Mesenchymal stem cell (in vitro differentiated cells and primary cell): ENCODE data around the gene ODR4.

Source experiments
- DNase-seq: peaks from one replicate; pipeline ENCODE4 v3.0.0-alpha.2; 2013
- H2AFZ ChIP-seq: one replicate; pipeline ENCODE4 v1.6.1; 2013; ENCODE audit warnings: low read depth, mild to moderate bottlenecking, control low read depth, inconsistent platforms, low read length, moderate library complexity
- H2AK5ac ChIP-seq: 2 replicates; pipeline ENCODE4 v1.6.1; 2013; ENCODE audit warnings: low read length, moderate library complexity, mild to moderate bottlenecking, inconsistent platforms; ENCODE audit not compliant: severe bottlenecking
- H2BK120ac ChIP-seq: one replicate; pipeline ENCODE4 v1.6.1; 2013; ENCODE audit warnings: low read depth, mild to moderate bottlenecking, inconsistent platforms, low read length, moderate library complexity
- H2BK12ac ChIP-seq, 2 experiments: one replicate each; pipeline ENCODE4 v1.6.1; 2013; ENCODE audit warnings: inconsistent platforms in 2 of 2, low read length in 2 of 2, mild to moderate bottlenecking in 2 of 2, moderate library complexity in 2 of 2, control low read depth in 1 of 2
- H2BK15ac ChIP-seq: one replicate; pipeline ENCODE4 v1.6.1; 2013; ENCODE audit warnings: mild to moderate bottlenecking, low read depth, inconsistent platforms; ENCODE audit not compliant: poor library complexity, severe bottlenecking
- H2BK5ac ChIP-seq: 2 replicates; pipeline ENCODE4 v1.6.1; 2013; ENCODE audit warnings: low read depth, mild to moderate bottlenecking, low read length, control low read depth, inconsistent platforms; ENCODE audit not compliant: poor library complexity, severe bottlenecking
- H3K14ac ChIP-seq, 2 experiments: one replicate each; pipeline ENCODE4 v1.6.1; 2013; ENCODE audit warnings: inconsistent platforms in 2 of 2, low read length in 2 of 2, control low read depth in 1 of 2, mild to moderate bottlenecking in 1 of 2, moderate library complexity in 1 of 2
- H3K18ac ChIP-seq, 2 experiments: one replicate each; pipeline ENCODE4 v1.6.1; 2013; ENCODE audit warnings: inconsistent platforms in 2 of 2, low read length in 2 of 2, control low read depth in 1 of 2, low read depth in 1 of 2, mild to moderate bottlenecking in 1 of 2
- H3K23ac ChIP-seq, 2 experiments: one replicate each; pipeline ENCODE4 v1.6.1; 2013; ENCODE audit warnings: inconsistent platforms in 2 of 2, low read length in 2 of 2, mild to moderate bottlenecking in 2 of 2, moderate library complexity in 2 of 2, control low read depth in 1 of 2
- H3K27ac ChIP-seq: 2 replicates; pipeline ENCODE4 v1.5.1; 2013; ENCODE audit warnings: mild to moderate bottlenecking, moderate library complexity, low read length, control low read depth, inconsistent platforms; ENCODE audit not compliant: poor library complexity, severe bottlenecking
- H3K27me3 ChIP-seq, 2 experiments: 2 replicates each; pipeline versions ENCODE4 v1.6.1 to v1.7.0; 2013; ENCODE audit warnings: low read length in 2 of 2, mild to moderate bottlenecking in 2 of 2, moderate library complexity in 2 of 2, control low read depth in 1 of 2, inconsistent platforms in 1 of 2; ENCODE audit not compliant: control insufficient read depth in 1 of 2, insufficient read depth in 1 of 2
- H3K36me3 ChIP-seq, 2 experiments: 2 replicates each; pipeline versions ENCODE4 v1.6.1 to v1.7.0; 2013; ENCODE audit warnings: low read length in 2 of 2, control low read depth in 1 of 2, inconsistent platforms in 1 of 2, low read depth in 1 of 2, mild to moderate bottlenecking in 1 of 2; ENCODE audit not compliant: insufficient read depth in 2 of 2, control insufficient read depth in 1 of 2
- H3K4ac ChIP-seq, 2 experiments: one replicate each; pipeline ENCODE4 v1.6.1; 2013; ENCODE audit warnings: inconsistent platforms in 2 of 2, low read length in 2 of 2, mild to moderate bottlenecking in 2 of 2, moderate library complexity in 2 of 2, control low read depth in 1 of 2, low read depth in 1 of 2
- H3K4me1 ChIP-seq: 2 replicates; pipeline ENCODE4 v1.6.1; 2013; ENCODE audit warnings: low read depth, low read length, control low read depth; ENCODE audit not compliant: control insufficient read depth, insufficient read depth
- H3K4me2 ChIP-seq: 2 replicates; pipeline ENCODE4 v1.6.1; 2013; ENCODE audit warnings: low read length, mild to moderate bottlenecking, inconsistent platforms; ENCODE audit not compliant: poor library complexity, severe bottlenecking
- H3K4me3 ChIP-seq, 2 experiments: 2 replicates each; pipeline versions ENCODE4 v1.5.1 to v1.7.0; 2013; ENCODE audit warnings: low read length in 2 of 2, mild to moderate bottlenecking in 2 of 2, control low read depth in 1 of 2, low read depth in 1 of 2; ENCODE audit not compliant: insufficient read depth in 1 of 2
- H3K79me1 ChIP-seq: replicated peaks from 2 replicates; pipeline ENCODE4 v1.6.1; 2013; ENCODE audit warnings: mild to moderate bottlenecking, control low read depth, low read length, inconsistent platforms; ENCODE audit not compliant: poor library complexity, severe bottlenecking
- H3K9ac ChIP-seq: 2 replicates; pipeline ENCODE4 v1.7.0; 2013; ENCODE audit warnings: mild to moderate bottlenecking, low read length, moderate library complexity
- H3K9me3 ChIP-seq: 2 replicates; pipeline ENCODE4 v1.7.0; 2013; ENCODE audit warnings: mild to moderate bottlenecking, low read length; ENCODE audit not compliant: control insufficient read depth
- H4K8ac ChIP-seq: one replicate; pipeline ENCODE4 v1.6.1; 2013; ENCODE audit warnings: inconsistent platforms, mild to moderate bottlenecking, low read length, moderate library complexity
- H4K91ac ChIP-seq: one replicate; pipeline ENCODE4 v1.6.1; 2013; ENCODE audit warnings: mild to moderate bottlenecking, low read length, inconsistent platforms
- WGBS: methylation state at CpG from one replicate; pipeline ENCODE4 v1.1.7; 2013; ENCODE audit warnings: mixed read lengths; 5-methylcytosine and 5-hydroxymethylcytosine counted together

The ODR4 gene

DNA sequence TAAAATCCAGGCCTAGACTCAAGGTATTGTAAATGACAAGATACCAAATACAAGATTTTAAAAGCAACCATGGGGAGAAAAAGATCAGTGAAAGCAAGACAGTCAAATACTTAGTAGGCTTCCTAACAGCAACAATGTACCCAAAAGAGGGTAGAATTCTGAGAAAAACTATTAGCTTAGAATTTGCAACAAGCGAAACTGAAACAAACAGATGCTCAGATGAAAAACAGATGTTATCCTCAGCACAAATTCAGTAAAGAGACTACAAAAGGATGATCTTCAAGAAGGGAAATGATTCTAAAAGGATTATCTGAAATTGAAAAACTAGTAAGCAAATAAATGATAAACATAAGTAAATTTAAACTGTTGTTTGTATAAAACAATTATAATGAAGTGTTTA is 45.3 kb downstream of the ODR4 start:
- H3K79me1 ChIP-seq, result no peaks in the 10 kb centered on the region
- no peak overlapping the region for H3K14ac ChIP-seq

DNA sequence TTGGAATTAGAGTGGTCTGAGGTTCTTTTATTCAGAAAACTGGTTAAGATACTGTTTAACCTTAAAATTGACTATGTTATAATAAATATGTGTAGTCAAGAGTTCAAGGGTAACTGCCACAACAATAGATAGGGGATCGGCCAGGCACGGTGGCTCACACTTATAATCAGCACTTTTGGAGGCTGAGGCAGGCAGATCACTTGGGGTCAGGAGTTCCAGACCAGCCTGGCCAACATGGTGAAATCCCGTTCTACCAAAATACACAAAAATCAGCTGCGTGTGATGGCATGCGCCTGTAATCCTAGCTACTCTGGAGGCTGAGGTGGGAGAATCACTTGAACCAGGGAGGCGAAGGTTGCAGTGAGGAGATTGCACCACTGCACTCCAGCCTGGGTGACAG is 45.8 kb downstream of the ODR4 start:
- no peak overlapping the region for H3K4me2 ChIP-seq
- no peak overlapping the region for H2BK120ac ChIP-seq
- no peak overlapping the region for H4K8ac ChIP-seq
- H2AFZ ChIP-seq, result no peak overlapping the region
- no peak overlapping the region for H4K91ac ChIP-seq
- H2AK5ac ChIP-seq, result no peak overlapping the region
- no peaks in the 10 kb centered on the region for H3K9me3 ChIP-seq
- no peak overlapping the region for H3K23ac ChIP-seq
- no peak overlapping the region for H2BK12ac ChIP-seq
- no peak overlapping the region for H3K14ac ChIP-seq
- H3K27ac ChIP-seq, result no peak overlapping the region
- peaks cover 2 to 31% of the 10 kb centered on the region in 2 experiments for H3K36me3 ChIP-seq
- H3K18ac ChIP-seq, result peak overlapping the region in 1 of 2 experiments; percentile 18
- H3K4ac ChIP-seq, result no peak overlapping the region
- H2BK15ac ChIP-seq, result no peak overlapping the region
- peak overlapping the region; percentile 4 for H3K9ac ChIP-seq
- H2BK5ac ChIP-seq, result no peak overlapping the region
- 95% methylated on average over 3 of the region's 6 CpGs for WGBS
- peaks cover 2% of the 10 kb centered on the region for H3K4me1 ChIP-seq
- no peak overlapping the region for H3K4me3 ChIP-seq
- H3K27me3 ChIP-seq, result no peaks in the 10 kb centered on the region
- no peak for DNase-seq
- no peaks in the 10 kb centered on the region for H3K79me1 ChIP-seq

More for the DNA sequence above, 45.3 kb downstream of the ODR4 start:
- Histone ChIP-seq H3K9ac (peak overlapping the region; percentile 70), H2BK15ac (no peak overlapping the region), H3K36me3 (peaks cover 2 to 27% of the 10 kb centered on the region in 2 experiments), H4K8ac (no peak overlapping the region), H3K9me3 (no peaks in the 10 kb centered on the region), H3K27ac (no peak overlapping the region), H2BK120ac (no peak overlapping the region), H3K4me2 (no peak overlapping the region), H3K18ac (no peak overlapping the region), H4K91ac (no peak overlapping the region), H3K27me3 (no peaks in the 10 kb centered on the region), H2AFZ (no peak overlapping the region), H2BK12ac (no peak overlapping the region), H3K4ac (no peak overlapping the region), H3K23ac (no peak overlapping the region), H2BK5ac (no peak overlapping the region), H2AK5ac (no peak overlapping the region), H3K4me1 (peaks cover 2% of the 10 kb centered on the region), H3K4me3 (peak overlapping the region in 1 of 2 experiments; percentile 33)
- WGBS, result no CpG with 5 or more reads among the region's 1 CpG
- peak; percentile 47 for DNase-seq

DNA sequence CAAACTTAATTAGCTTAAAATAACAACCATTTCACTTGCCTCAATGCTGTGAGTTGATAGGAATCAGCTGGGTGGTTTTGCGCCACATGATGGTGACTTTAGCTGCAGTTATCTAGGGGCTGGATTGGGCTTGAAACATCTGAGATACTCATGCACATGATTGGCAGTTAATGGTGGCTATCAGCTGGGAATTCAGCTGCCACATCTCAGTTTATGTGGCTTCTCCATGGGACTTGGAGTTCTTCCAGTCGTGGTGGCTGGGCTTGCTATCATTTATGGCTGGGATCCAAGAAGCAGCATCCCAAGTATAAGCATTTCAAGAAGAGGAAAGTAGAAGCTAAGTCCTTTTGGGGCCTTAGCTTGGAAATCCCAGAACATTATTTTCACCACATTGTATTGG is 48.9 kb downstream of the ODR4 start:
- H3K36me3 ChIP-seq, result peaks cover 0 to 9% of the 10 kb centered on the region in 2 experiments
- H3K23ac ChIP-seq, result no peak overlapping the region
- H2AK5ac ChIP-seq, result no peak overlapping the region
- H3K27ac ChIP-seq, result no peak overlapping the region
- no peak overlapping the region for H2AFZ ChIP-seq
- H3K9me3 ChIP-seq, result peaks cover 6% of the 10 kb centered on the region
- H2BK12ac ChIP-seq, result no peak overlapping the region
- H3K4me1 ChIP-seq, result no peaks in the 10 kb centered on the region
- peak; percentile 29 for DNase-seq
- no peak overlapping the region for H4K91ac ChIP-seq
- no peak overlapping the region for H3K4ac ChIP-seq
- H3K18ac ChIP-seq, result no peak overlapping the region
- no peak overlapping the region for H4K8ac ChIP-seq
- no peak overlapping the region for H2BK5ac ChIP-seq
- H3K9ac ChIP-seq, result no peak overlapping the region
- H3K4me2 ChIP-seq, result no peak overlapping the region
- H3K79me1 ChIP-seq, result no peaks in the 10 kb centered on the region
- no peaks in the 10 kb centered on the region for H3K27me3 ChIP-seq
- H2BK15ac ChIP-seq, result no peak overlapping the region
- 80% methylated on average over 2 of the region's 2 CpGs for WGBS
- H2BK120ac ChIP-seq, result no peak overlapping the region
- H3K4me3 ChIP-seq, result no peak overlapping the region
- H3K14ac ChIP-seq, result no peak overlapping the region

DNA sequence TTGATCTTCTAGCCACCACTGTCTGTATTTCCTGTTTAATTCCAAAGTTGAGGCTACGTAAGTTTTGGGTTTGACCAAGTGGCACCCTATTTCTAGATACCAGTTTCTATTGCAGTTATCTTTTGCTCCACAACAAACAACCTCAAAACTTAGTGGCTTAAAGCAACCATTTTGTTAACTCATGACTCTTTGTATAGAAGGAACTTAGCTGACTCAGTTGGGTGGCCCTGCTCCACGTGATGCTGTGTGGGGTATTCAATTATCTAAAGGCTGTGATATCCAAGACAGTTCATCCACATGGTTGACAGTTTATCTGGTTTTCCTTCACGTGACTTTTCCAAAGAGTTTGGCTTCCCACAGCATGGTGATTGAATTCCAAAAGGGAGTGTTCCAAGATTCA is 50.5 kb downstream of the ODR4 start:
- H3K4ac ChIP-seq, result no peak overlapping the region
- no peaks in the 10 kb centered on the region for H3K27me3 ChIP-seq
- no peak overlapping the region for H3K4me3 ChIP-seq
- no peak overlapping the region for H2BK5ac ChIP-seq
- H3K18ac ChIP-seq, result no peak overlapping the region
- peaks cover 6% of the 10 kb centered on the region for H3K9me3 ChIP-seq
- H3K4me2 ChIP-seq, result no peak overlapping the region
- no peak overlapping the region for H2BK15ac ChIP-seq
- no peak overlapping the region for H2BK12ac ChIP-seq
- H3K23ac ChIP-seq, result no peak overlapping the region
- H2AFZ ChIP-seq, result no peak overlapping the region
- H3K79me1 ChIP-seq, result no peaks in the 10 kb centered on the region
- no peak for DNase-seq
- peaks cover 0 to 4% of the 10 kb centered on the region in 2 experiments for H3K36me3 ChIP-seq
- H2BK120ac ChIP-seq, result no peak overlapping the region
- no peaks in the 10 kb centered on the region for H3K4me1 ChIP-seq
- H4K8ac ChIP-seq, result peak overlapping the region; percentile 15
- H3K9ac ChIP-seq, result no peak overlapping the region
- H3K14ac ChIP-seq, result no peak overlapping the region
- 82% methylated on average over 3 of the region's 3 CpGs for WGBS
- no peak overlapping the region for H4K91ac ChIP-seq
- no peak overlapping the region for H2AK5ac ChIP-seq
- H3K27ac ChIP-seq, result no peak overlapping the region
